Neural cell (in vitro differentiated cells): Measurements from ENCODE around the gene EYS. TPM values are rescaled to one million over a fixed set of nuclear protein-coding genes. Genes with fewer than 3 reads are reported as not detected.

Source experiments
- H2AFZ ChIP-seq: fragments of 200-600, 300-800 bp; sonication (generic), shearing (Covaris generic); 2 replicates; pipeline ENCODE4 v1.6.0; 2014; ENCODE audit warnings: low read depth, mild to moderate bottlenecking, antibody characterized with exemption, low read length, moderate library complexity
- H3F3A ChIP-seq: fragments of 200-600 bp; shearing (Covaris generic); 2 replicates; pipeline ENCODE4 v1.6.1; 2016; ENCODE audit warnings: mild to moderate bottlenecking, moderate library complexity, mixed read lengths, antibody characterized with exemption, low read length; ENCODE audit not compliant: insufficient read depth, poor library complexity, severe bottlenecking
- H3K27ac ChIP-seq: fragments of 200-600, 300-800 bp; sonication (generic), shearing (Covaris generic); 2 replicates; pipeline ENCODE4 v1.5.1; 2014; ENCODE audit warnings: mild to moderate bottlenecking, low read length, moderate library complexity
- H3K27me3 ChIP-seq: fragments of 300-800, 200-600 bp; sonication (generic), shearing (Covaris generic); 2 replicates; pipeline ENCODE4 v1.6.0; 2014; ENCODE audit warnings: mild to moderate bottlenecking, low read depth, low read length, moderate library complexity; ENCODE audit not compliant: insufficient read depth
- H3K36me3 ChIP-seq: fragments of 300-800, 200-600 bp; sonication (generic), shearing (Covaris generic); 2 replicates; pipeline ENCODE4 v1.5.1; 2014; ENCODE audit warnings: mild to moderate bottlenecking, antibody characterized with exemption, low read length, moderate library complexity; ENCODE audit not compliant: insufficient read depth
- H3K4me2 ChIP-seq: fragments of 300-800, 200-600 bp; sonication (generic), shearing (Covaris generic); 2 replicates; pipeline ENCODE4 v1.6.0; 2014; ENCODE audit warnings: mild to moderate bottlenecking, low read length
- H3K4me3 ChIP-seq: fragments of 300-800, 200-600 bp; sonication (generic), shearing (Covaris generic); 2 replicates; pipeline ENCODE4 v1.5.1; 2014; ENCODE audit warnings: mild to moderate bottlenecking, low read length, moderate library complexity
- H3K79me2 ChIP-seq: fragments of 200-600 bp; shearing (Covaris generic); replicated peaks from 2 replicates; pipeline ENCODE4 v1.6.0; 2014; ENCODE audit warnings: mild to moderate bottlenecking, low read length, moderate library complexity; ENCODE audit not compliant: insufficient read depth
- H3K9ac ChIP-seq: fragments of 300-800, 200-600 bp; sonication (generic), shearing (Covaris generic); 2 replicates; pipeline ENCODE4 v1.6.1; 2016; ENCODE audit warnings: mild to moderate bottlenecking, low read length, mixed read lengths
- H3K9me2 ChIP-seq: fragments of 200-600 bp; shearing (Covaris generic); 2 replicates; pipeline ENCODE4 v1.6.1; 2016; ENCODE audit warnings: mild to moderate bottlenecking, low read length, mixed read lengths; ENCODE audit not compliant: insufficient read depth
- H3K9me3 ChIP-seq: fragments of 200-600, 300-800 bp; sonication (generic), shearing (Covaris generic); 2 replicates; pipeline ENCODE4 v1.6.1; 2016; ENCODE audit warnings: mild to moderate bottlenecking, mixed run types, low read length, moderate library complexity, mixed read lengths
- H4K20me1 ChIP-seq: fragments of 200-600 bp; shearing (Covaris generic); 2 replicates; pipeline ENCODE4 v1.6.1; 2016; ENCODE audit warnings: mild to moderate bottlenecking, mixed run types; ENCODE audit not compliant: insufficient read depth
- EP300 ChIP-seq: fragments of 450-650 bp; conservative IDR thresholded peaks from 2 replicates; pipeline ENCODE4 v1.6.1; 2014; ENCODE audit warnings: antibody characterized with exemption, mild to moderate bottlenecking, moderate library complexity; ENCODE audit not compliant: poor library complexity, severe bottlenecking
- EZH2 ChIP-seq: fragments of 200-600, 300-800 bp; shearing (Covaris generic), sonication (generic); IDR thresholded peaks from 2 replicates; pipeline ENCODE4 v1.6.1; 2014; ENCODE audit warnings: antibody characterized with exemption, low read length, borderline replicate concordance, mild to moderate bottlenecking; ENCODE audit not compliant: insufficient read depth, poor library complexity, severe bottlenecking
- MXI1 ChIP-seq: fragments of 450-650 bp; conservative IDR thresholded peaks from 2 replicates; pipeline ENCODE4 v1.6.1; 2014; ENCODE audit warnings: antibody characterized with exemption, mild to moderate bottlenecking; ENCODE audit not compliant: poor library complexity, severe bottlenecking
- POLR2AphosphoS5 ChIP-seq: IDR thresholded peaks from 2 replicates; pipeline ENCODE4 v1.6.1; 2012
- RAD21 ChIP-seq: fragments of 450-650 bp; conservative IDR thresholded peaks from 2 replicates; pipeline ENCODE4 v1.6.1; 2014; ENCODE audit warnings: antibody characterized with exemption, mild to moderate bottlenecking, moderate library complexity
- SMC3 ChIP-seq: fragments of 450-650 bp; conservative IDR thresholded peaks from 2 replicates; pipeline ENCODE4 v1.6.1; 2014; ENCODE audit warnings: antibody characterized with exemption, mild to moderate bottlenecking, moderate library complexity; ENCODE audit not compliant: poor library complexity
- TAF1 ChIP-seq: IDR thresholded peaks from 2 replicates; pipeline ENCODE4 v1.6.1; 2012; ENCODE audit warnings: low read depth
- polyA plus RNA-seq: library from polyadenylated mRNA; depleted of rRNA; stranded (reverse); fragments of >200 nt; gene quantifications from 2 replicates; pipeline ENCODE4 v1.2.3, GENCODE V29; 2014
- TF ChIP-seq, protein P1 (sequence below): IDR thresholded peaks from 2 replicates; pipeline ENCODE4 v1.6.1; 2012; ENCODE audit warnings: borderline replicate concordance
- TF ChIP-seq, protein P2 (sequence below): fragments of 450-650 bp; IDR thresholded peaks from 2 replicates; pipeline ENCODE4 v1.5.1; 2014; ENCODE audit warnings: antibody characterized with exemption, mild to moderate bottlenecking, moderate library complexity; ENCODE audit not compliant: poor library complexity, severe bottlenecking

The EYS gene
- polyA plus RNA-seq, 1 donor from 2014 or later, result 0.38 TPM

DNA sequence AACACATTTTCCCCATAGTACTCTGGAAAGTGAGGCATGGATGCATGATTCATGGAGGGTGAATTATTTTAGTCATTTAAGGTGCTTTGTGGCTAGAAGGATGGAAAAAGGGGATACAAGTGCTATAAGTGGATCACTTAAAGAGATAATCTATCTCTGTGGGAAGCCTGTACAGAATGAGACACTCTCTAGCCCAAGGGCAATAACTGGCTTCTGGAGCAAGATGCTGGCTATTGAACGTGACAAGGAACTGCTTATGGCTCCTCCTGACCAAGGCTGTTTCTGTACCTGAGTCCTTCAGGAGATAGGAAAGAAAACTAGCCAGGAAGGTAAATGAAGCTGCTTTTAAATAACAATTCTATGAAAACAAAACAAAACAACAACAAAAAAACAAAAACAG is 590.7 kb downstream of the EYS start:
- TF ChIP-seq, protein P1, sequence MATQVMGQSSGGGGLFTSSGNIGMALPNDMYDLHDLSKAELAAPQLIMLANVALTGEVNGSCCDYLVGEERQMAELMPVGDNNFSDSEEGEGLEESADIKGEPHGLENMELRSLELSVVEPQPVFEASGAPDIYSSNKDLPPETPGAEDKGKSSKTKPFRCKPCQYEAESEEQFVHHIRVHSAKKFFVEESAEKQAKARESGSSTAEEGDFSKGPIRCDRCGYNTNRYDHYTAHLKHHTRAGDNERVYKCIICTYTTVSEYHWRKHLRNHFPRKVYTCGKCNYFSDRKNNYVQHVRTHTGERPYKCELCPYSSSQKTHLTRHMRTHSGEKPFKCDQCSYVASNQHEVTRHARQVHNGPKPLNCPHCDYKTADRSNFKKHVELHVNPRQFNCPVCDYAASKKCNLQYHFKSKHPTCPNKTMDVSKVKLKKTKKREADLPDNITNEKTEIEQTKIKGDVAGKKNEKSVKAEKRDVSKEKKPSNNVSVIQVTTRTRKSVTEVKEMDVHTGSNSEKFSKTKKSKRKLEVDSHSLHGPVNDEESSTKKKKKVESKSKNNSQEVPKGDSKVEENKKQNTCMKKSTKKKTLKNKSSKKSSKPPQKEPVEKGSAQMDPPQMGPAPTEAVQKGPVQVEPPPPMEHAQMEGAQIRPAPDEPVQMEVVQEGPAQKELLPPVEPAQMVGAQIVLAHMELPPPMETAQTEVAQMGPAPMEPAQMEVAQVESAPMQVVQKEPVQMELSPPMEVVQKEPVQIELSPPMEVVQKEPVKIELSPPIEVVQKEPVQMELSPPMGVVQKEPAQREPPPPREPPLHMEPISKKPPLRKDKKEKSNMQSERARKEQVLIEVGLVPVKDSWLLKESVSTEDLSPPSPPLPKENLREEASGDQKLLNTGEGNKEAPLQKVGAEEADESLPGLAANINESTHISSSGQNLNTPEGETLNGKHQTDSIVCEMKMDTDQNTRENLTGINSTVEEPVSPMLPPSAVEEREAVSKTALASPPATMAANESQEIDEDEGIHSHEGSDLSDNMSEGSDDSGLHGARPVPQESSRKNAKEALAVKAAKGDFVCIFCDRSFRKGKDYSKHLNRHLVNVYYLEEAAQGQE, result no peak
- TF ChIP-seq POLR2AphosphoS5 (no peak), EZH2 (no peak), EP300 (no peak), SMC3 (no peak), TAF1 (no peak), MXI1 (no peak), RAD21 (no peak)
- TF ChIP-seq, protein P2, sequence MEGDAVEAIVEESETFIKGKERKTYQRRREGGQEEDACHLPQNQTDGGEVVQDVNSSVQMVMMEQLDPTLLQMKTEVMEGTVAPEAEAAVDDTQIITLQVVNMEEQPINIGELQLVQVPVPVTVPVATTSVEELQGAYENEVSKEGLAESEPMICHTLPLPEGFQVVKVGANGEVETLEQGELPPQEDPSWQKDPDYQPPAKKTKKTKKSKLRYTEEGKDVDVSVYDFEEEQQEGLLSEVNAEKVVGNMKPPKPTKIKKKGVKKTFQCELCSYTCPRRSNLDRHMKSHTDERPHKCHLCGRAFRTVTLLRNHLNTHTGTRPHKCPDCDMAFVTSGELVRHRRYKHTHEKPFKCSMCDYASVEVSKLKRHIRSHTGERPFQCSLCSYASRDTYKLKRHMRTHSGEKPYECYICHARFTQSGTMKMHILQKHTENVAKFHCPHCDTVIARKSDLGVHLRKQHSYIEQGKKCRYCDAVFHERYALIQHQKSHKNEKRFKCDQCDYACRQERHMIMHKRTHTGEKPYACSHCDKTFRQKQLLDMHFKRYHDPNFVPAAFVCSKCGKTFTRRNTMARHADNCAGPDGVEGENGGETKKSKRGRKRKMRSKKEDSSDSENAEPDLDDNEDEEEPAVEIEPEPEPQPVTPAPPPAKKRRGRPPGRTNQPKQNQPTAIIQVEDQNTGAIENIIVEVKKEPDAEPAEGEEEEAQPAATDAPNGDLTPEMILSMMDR, result no peak
- no peaks in the 10 kb centered on the region for H3K27me3 ChIP-seq
- no peaks in the 10 kb centered on the region for H3K9me3 ChIP-seq
- H3F3A ChIP-seq, result no peaks in the 10 kb centered on the region
- H3K9me2 ChIP-seq, result no peaks in the 10 kb centered on the region
- no peaks in the 10 kb centered on the region for H3K79me2 ChIP-seq
- H4K20me1 ChIP-seq, result no peaks in the 10 kb centered on the region
- no peak overlapping the region for H3K4me3 ChIP-seq
- no peaks in the 10 kb centered on the region for H3K36me3 ChIP-seq
- no peak overlapping the region for H3K27ac ChIP-seq
- no peak overlapping the region for H3K9ac ChIP-seq
- no peak overlapping the region for H3K4me2 ChIP-seq
- no peak overlapping the region for H2AFZ ChIP-seq

DNA sequence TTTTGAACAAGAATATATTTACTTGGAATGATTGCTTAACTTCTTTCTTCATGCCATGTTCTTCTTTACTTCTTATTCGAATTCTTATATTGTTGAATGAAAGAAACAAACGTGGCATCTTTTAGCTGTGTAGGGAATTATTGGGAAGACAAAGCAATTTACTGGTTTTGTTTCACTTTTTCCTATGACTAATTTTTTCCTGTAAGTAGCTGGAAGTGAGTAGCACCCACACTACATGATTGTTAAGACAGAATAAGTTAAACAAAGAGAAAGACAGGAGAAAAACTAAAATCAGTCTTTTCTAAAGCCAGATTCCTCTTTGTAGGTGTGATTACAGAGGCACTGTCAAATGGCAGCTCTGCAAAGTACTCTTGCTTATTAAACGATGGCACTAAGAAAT is 593.4 kb downstream of the EYS start:
- no peaks in the 10 kb centered on the region for H3F3A ChIP-seq
- no peak overlapping the region for H2AFZ ChIP-seq
- H3K79me2 ChIP-seq, result no peaks in the 10 kb centered on the region
- H3K9me3 ChIP-seq, result no peaks in the 10 kb centered on the region
- H3K4me3 ChIP-seq, result no peak overlapping the region
- no peaks in the 10 kb centered on the region for H3K9me2 ChIP-seq
- H3K4me2 ChIP-seq, result no peak overlapping the region
- TF ChIP-seq, protein P1, result no peak
- TF ChIP-seq EZH2, result no peak
- TF ChIP-seq SMC3, result no peak
- no peak for TF ChIP-seq TAF1
- TF ChIP-seq, protein P2, result no peak
- no peak for TF ChIP-seq RAD21
- TF ChIP-seq EP300, result no peak
- no peak for TF ChIP-seq MXI1
- TF ChIP-seq POLR2AphosphoS5, result no peak
- no peaks in the 10 kb centered on the region for H3K27me3 ChIP-seq
- H3K36me3 ChIP-seq, result no peaks in the 10 kb centered on the region
- no peaks in the 10 kb centered on the region for H4K20me1 ChIP-seq
- no peak overlapping the region for H3K9ac ChIP-seq
- no peak overlapping the region for H3K27ac ChIP-seq
